Hematopoietic multipotent progenitor cell treated with erythropoietin and hydrocortisone succinate and interleukin-3 and kit ligand, for 6 days (in vitro differentiated cells): Measurements from ENCODE around the gene OXER1.

ENCODE experiments used
- DNase-seq: peaks from one replicate; pipeline ENCODE4 v3.0.0-alpha.2; 2015

OXER1 gene

GRCh38 chr2:42768706-42769256 lies 4.8 kb upstream of the OXER1 start:
- no peak for DNase-seq

GRCh38 chr2:42767899-42768705 lies 4.2 kb upstream of the OXER1 start:
- DNase-seq: no peak

GRCh38 chr2:42767080-42767898 lies 3.4 kb upstream of the OXER1 start:
- no peak for DNase-seq

- DNase-seq: no peak
Observed at GRCh38 chr2:42765686-42766085, 1.8 kb upstream of the OXER1 start.

GRCh38 chr2:42764901-42765300 lies 966 bp upstream of the OXER1 start:
- no peak for DNase-seq

GRCh38 chr2:42762823-42763804 lies 821 bp downstream of the OXER1 start:
- no peak for DNase-seq

GRCh38 chr2:42762155-42762554 lies 1.8 kb downstream of the OXER1 start:
- no peak for DNase-seq

- no peak for DNase-seq
Observed at GRCh38 chr2:42761554-42761953, 2.4 kb downstream of the OXER1 start.

- DNase-seq: no peak
Observed at GRCh38 chr2:42758751-42759150, 5.2 kb downstream of the OXER1 start.

GRCh38 chr2:42757981-42758740 lies 5.8 kb downstream of the OXER1 start:
- no peak for DNase-seq

- no peak for DNase-seq
Observed at GRCh38 chr2:42756966-42757513, 6.9 kb downstream of the OXER1 start.

- DNase-seq: no peak
Observed at GRCh38 chr2:42756150-42756775, 7.7 kb downstream of the OXER1 start.

- no peak for DNase-seq
Observed at GRCh38 chr2:42755191-42755880, 8.6 kb downstream of the OXER1 start.

GRCh38 chr2:42754776-42755140 lies 9.2 kb downstream of the OXER1 start:
- no peak for DNase-seq

- peak; percentile 54 for DNase-seq
Observed at GRCh38 chr2:42754021-42754775, 9.7 kb downstream of the OXER1 start.

GRCh38 chr2:42752816-42753813 lies 10.8 kb downstream of the OXER1 start:
- DNase-seq: peak; percentile 58

GRCh38 chr2:42752314-42752713 lies 11.6 kb downstream of the OXER1 start:
- DNase-seq: peak; percentile 86

- no peak for DNase-seq
Observed at GRCh38 chr2:42748840-42749239, 15.1 kb downstream of the OXER1 start.
